Cerebellar nuclear complex (tissue), 1 donor: ENCODE measurements around the gene RNU11.
A peak's percentile ranks its signal among the peaks of the same experiment; 100 is the strongest.
"Not testable (repeated sequence)": the region's sequence is repeated elsewhere in the genome, so short reads cannot be mapped to it uniquely, and the experiment has no call there.

Experiments used
- DNase-seq, 2 experiments: peaks; one replicate each; lab custom pipeline; 2025; lab: John Stamatoyannopoulos, UW

Gene RNU11

GRCh38 chr1:28663871-28664470 is 15.6 kb downstream of the RNU11 start:
- peak; percentile 14 to 40 for DNase-seq

- DNase-seq: no peak
These were observed 18.4 kb downstream of the RNU11 start for GRCh38 chr1:28666806-28667205.

GRCh38 chr1:28668191-28668955 is 20.0 kb downstream of the RNU11 start, which contains the start of gene GMEB1:
TSS of gene GMEB1 (plus strand) at chr1:28668784. CDS start at chr1:28683613, 14,829 bp downstream.
- peak in 1 of 2 experiments; percentile 6 for DNase-seq

GRCh38 chr1:28668956-28669723 is 20.7 kb downstream of the RNU11 start:
- DNase-seq: no peak

- DNase-seq: no peak
These were observed 22.9 kb downstream of the RNU11 start for GRCh38 chr1:28671254-28671780.

- DNase-seq: not testable (repeated sequence)
These were observed 24.6 kb downstream of the RNU11 start for GRCh38 chr1:28672971-28673370.

- no peak for DNase-seq
These were observed 27.5 kb downstream of the RNU11 start for GRCh38 chr1:28675924-28676257.

- no peak for DNase-seq
These were observed 31.8 kb downstream of the RNU11 start for GRCh38 chr1:28680151-28680550.

- DNase-seq: no peak
These were observed 34.4 kb downstream of the RNU11 start for GRCh38 chr1:28682840-28683239.

GRCh38 chr1:28684937-28685336 is 36.5 kb downstream of the RNU11 start:
- DNase-seq: no peak

GRCh38 chr1:28691627-28692026 is 43.2 kb downstream of the RNU11 start:
- not testable (repeated sequence) for DNase-seq
